Mucosa of rectum (tissue), 2 donors: ENCODE measurements around the gene PFKFB2.

Experiments used
- H3K27ac ChIP-seq, 2 donors: one replicate each; pipeline ENCODE4 v1.7.0; 2013; ENCODE audit warnings: inconsistent platforms in 2 of 2, low read depth in 2 of 2, low read length in 2 of 2
- H3K27me3 ChIP-seq, 2 donors: one replicate each; pipeline ENCODE4 v1.7.0; 2013; ENCODE audit warnings: low read length in 2 of 2; ENCODE audit not compliant: control insufficient read depth in 2 of 2, insufficient read depth in 2 of 2
- H3K36me3 ChIP-seq, 2 donors: one replicate each; pipeline ENCODE4 v1.7.0; 2013; ENCODE audit warnings: low read length in 2 of 2; ENCODE audit not compliant: control insufficient read depth in 2 of 2, insufficient read depth in 2 of 2
- H3K4me1 ChIP-seq, 2 donors: one replicate each; pipeline ENCODE4 v1.7.0; 2013; ENCODE audit warnings: low read length in 2 of 2, mild to moderate bottlenecking in 1 of 2; ENCODE audit not compliant: control insufficient read depth in 2 of 2, insufficient read depth in 2 of 2
- H3K4me3 ChIP-seq, 2 donors: one replicate each; pipeline ENCODE4 v1.7.0; 2013; ENCODE audit warnings: low read length in 2 of 2
- H3K9ac ChIP-seq, 2 donors: one replicate each; pipeline ENCODE4 v1.7.0; 2013; ENCODE audit warnings: low read length in 2 of 2, low read depth in 1 of 2, mild to moderate bottlenecking in 1 of 2
- H3K9me3 ChIP-seq, 2 donors: one replicate each; pipeline ENCODE4 v1.7.0; 2013; ENCODE audit warnings: low read length in 2 of 2; ENCODE audit not compliant: control insufficient read depth in 2 of 2
- donor health status: healthy.
- donor health status: Normal muscosa, but diverticular disease.

Gene PFKFB2

GRCh38 chr1:207021876-207022596, 31.0 kb upstream of the PFKFB2 start:
- H3K9ac ChIP-seq: no peak overlapping the region
- no peaks in the 10 kb centered on the region for H3K27me3 ChIP-seq
- no peak overlapping the region for H3K4me3 ChIP-seq
- no peaks in the 10 kb centered on the region for H3K9me3 ChIP-seq
- H3K4me1 ChIP-seq: peaks cover 6 to 35% of the 10 kb centered on the region in 2 donors
- no peak overlapping the region for H3K27ac ChIP-seq
- H3K36me3 ChIP-seq: peaks cover 5 to 18% of the 10 kb centered on the region in 2 donors

GRCh38 chr1:207022996-207023679, 29.9 kb upstream of the PFKFB2 start:
- Histone ChIP-seq H3K4me3 (no peak overlapping the region), H3K9ac (no peak overlapping the region), H3K27ac (no peak overlapping the region), H3K36me3 (peaks cover 5 to 18% of the 10 kb centered on the region in 2 donors), H3K27me3 (no peaks in the 10 kb centered on the region), H3K4me1 (peaks cover 10 to 43% of the 10 kb centered on the region in 2 donors), H3K9me3 (no peaks in the 10 kb centered on the region)

GRCh38 chr1:207024202-207025145, 28.6 kb upstream of the PFKFB2 start:
- H3K9me3 ChIP-seq: no peaks in the 10 kb centered on the region
- H3K4me3 ChIP-seq: no peak overlapping the region
- no peaks in the 10 kb centered on the region for H3K27me3 ChIP-seq
- H3K27ac ChIP-seq: no peak overlapping the region
- peaks cover 17 to 55% of the 10 kb centered on the region in 2 donors for H3K4me1 ChIP-seq
- H3K9ac ChIP-seq: no peak overlapping the region
- H3K36me3 ChIP-seq: peaks cover 5 to 18% of the 10 kb centered on the region in 2 donors

DNA sequence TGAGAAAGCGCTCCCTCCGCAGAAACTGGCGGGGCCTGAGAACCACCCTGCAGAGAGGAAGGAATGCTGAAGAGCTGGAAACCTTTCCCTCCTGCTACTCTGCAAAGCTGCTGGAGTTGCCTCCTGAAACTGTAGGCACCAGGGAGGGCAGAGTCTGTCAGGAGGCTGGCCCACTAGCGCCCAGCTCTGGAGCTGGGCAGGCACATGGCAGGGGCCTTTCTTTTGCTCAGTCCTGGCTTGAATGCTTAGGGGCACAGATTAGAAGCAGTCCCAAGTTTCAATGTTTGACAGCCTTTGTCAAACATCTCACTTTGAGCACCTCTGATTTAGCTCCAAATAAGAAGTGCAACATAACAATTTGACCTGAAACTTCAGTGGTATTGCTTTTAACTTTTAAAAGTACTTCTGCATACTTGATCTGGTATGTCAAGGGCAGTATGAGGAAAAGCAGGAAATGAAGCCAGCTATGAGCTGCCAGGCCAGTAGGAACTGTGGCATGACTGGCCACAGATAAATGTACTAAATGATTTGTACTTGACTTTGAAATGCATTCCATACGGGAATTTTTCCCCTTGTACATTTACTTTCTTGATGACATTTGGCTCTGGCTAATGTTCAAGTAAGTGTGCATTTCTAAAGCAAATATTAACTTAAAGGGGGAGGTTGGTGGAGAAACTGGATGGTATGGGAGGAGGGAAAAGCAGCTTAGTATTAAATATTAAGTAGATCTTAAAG, 27.8 kb upstream of the PFKFB2 start:
- Histone ChIP-seq H3K36me3 (peaks cover 5 to 18% of the 10 kb centered on the region in 2 donors), H3K4me3 (no peak overlapping the region), H3K27me3 (no peaks in the 10 kb centered on the region), H3K4me1 (peaks cover 20 to 58% of the 10 kb centered on the region in 2 donors), H3K9me3 (no peaks in the 10 kb centered on the region), H3K27ac (peak overlapping the region; percentile 22 to 38), H3K9ac (peak overlapping the region in 1 of 2 donors; percentile 15)

DNA sequence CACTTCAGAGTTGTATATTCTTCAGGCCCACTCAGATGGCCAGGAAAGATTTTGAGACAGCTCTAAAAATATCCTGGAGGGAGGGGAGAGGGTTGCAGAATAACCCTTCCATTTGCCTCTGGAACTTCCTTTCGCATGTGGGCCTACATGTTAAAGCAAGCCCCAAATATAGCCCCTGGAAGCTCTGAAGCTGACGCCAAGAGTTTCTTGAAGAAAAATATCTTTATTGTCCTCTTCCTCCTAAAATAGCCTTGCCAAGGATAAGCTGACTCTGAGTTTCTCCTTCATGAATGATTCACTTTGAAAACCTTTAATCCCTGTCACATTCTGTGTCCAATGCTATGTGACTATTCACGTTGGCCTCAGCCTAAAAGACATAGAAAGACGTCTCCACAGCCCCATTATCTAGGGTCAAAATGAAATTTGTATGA, 27.0 kb upstream of the PFKFB2 start:
- H3K4me3 ChIP-seq: no peak overlapping the region
- no peaks in the 10 kb centered on the region for H3K9me3 ChIP-seq
- peaks cover 5 to 15% of the 10 kb centered on the region in 2 donors for H3K36me3 ChIP-seq
- H3K27ac ChIP-seq: no peak overlapping the region
- peaks cover 23 to 58% of the 10 kb centered on the region in 2 donors for H3K4me1 ChIP-seq
- no peak overlapping the region for H3K9ac ChIP-seq
- H3K27me3 ChIP-seq: no peaks in the 10 kb centered on the region

DNA sequence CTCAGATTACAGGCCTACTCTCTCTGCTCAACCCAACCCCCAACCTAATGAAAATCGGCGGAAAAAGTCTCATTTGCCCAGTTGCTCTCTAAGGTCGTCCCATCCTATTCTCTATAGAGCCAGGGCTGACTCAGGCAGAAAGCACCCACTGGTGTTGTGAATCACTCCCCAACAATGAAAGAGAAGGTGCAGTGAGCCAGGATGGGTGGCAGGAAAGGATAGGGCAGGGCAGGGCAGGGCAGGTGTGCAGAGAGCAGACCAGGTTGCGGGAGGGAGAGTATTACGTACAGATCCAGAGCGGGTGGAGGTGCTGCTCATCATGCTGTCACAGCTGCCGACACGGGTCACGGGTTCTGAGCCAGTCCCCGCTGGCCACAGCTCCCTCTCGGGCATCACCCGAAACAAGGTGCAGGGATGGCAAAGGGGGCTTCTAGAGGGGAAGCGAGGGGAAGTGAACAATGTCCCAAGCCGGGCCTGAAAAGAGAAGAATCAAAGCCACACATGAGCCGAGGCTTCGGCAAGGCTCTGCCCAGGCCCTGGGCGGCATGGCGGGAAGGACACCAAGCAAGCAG, 25.8 kb upstream of the PFKFB2 start:
- Histone ChIP-seq H3K4me1 (peaks cover 28 to 66% of the 10 kb centered on the region in 2 donors), H3K27ac (peak overlapping the region; percentile 53 to 75), H3K9ac (peak overlapping the region; percentile 14 to 61), H3K4me3 (peak overlapping the region; percentile 17 to 29), H3K9me3 (no peaks in the 10 kb centered on the region), H3K36me3 (peaks cover 5 to 9% of the 10 kb centered on the region in 2 donors), H3K27me3 (peaks cover 0 to 3% of the 10 kb centered on the region in 2 donors)

- Histone ChIP-seq H3K27me3 (peaks cover 0 to 5% of the 10 kb centered on the region in 2 donors), H3K4me3 (peak overlapping the region; percentile 17 to 29), H3K4me1 (peaks cover 29 to 67% of the 10 kb centered on the region in 2 donors), H3K9ac (peak overlapping the region in 1 of 2 donors; percentile 61), H3K36me3 (peaks cover 5 to 6% of the 10 kb centered on the region in 2 donors), H3K27ac (peak overlapping the region; percentile 53 to 75), H3K9me3 (no peaks in the 10 kb centered on the region)
Observed at GRCh38 chr1:207027921-207028320, 25.2 kb upstream of the PFKFB2 start.

DNA sequence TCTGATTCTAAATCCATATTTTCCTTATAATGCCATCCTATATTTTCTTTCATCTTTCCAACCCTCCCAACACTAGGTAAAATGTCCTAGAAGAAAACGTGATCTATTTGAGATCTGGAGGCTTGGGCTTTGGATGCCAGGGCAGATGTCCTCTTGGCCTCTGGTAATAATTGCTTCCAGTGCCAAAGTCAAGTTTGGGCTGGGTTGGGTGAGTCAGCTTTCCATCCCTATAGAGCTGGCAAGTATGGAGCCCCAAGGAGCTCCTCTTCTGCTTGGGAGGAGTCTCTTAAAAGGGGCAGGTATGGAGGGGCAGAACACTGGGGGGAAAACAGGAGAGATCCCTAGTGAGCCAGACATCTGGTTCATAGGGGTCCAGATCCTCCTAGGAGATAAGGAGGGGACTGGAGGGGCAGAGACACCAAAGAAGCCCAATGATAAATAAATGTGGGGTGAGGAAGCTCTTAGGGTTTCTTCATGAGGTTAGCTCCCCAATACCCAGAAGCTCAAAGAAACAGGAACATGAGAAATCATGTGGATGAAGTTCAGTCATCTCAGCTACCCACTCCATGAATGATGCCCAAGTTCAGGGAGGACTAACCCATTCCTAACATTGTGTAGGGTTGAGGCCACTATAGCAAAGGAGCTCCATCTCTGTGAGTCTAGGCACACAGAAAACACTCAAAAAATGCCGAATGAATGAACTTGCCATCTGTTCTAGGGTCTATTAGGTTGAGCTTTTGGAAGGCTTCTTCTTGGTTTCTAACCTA, 24.0 kb upstream of the PFKFB2 start:
- Histone ChIP-seq H3K4me1 (peaks cover 34 to 74% of the 10 kb centered on the region in 2 donors), H3K36me3 (peaks cover 3 to 5% of the 10 kb centered on the region in 2 donors), H3K27ac (no peak overlapping the region), H3K4me3 (no peak overlapping the region), H3K27me3 (peaks cover 0 to 9% of the 10 kb centered on the region in 2 donors), H3K9me3 (no peaks in the 10 kb centered on the region), H3K9ac (no peak overlapping the region)
